Transverse colon (tissue), 3 donors: Measurements from ENCODE around the gene ZNF22.

Source experiments
- CTCF ChIP-seq, 5 experiments: fragments of 200-600 bp in 3 of 5; fragments of 450-650 bp in 2 of 5; sonication (generic) in 3 of 5; IDR thresholded peaks; 1 replicate in 2 of 5; 2 replicates in 3 of 5; pipeline ENCODE4 v1.5.1; 2016 to 2017; ENCODE audit warnings: antibody characterized with exemption in 5 of 5, inconsistent platforms in 3 of 5, mild to moderate bottlenecking in 2 of 5, moderate library complexity in 1 of 5
- POLR2A ChIP-seq: fragments of 450-650 bp; IDR thresholded peaks from one replicate; pipeline ENCODE4 v1.6.1; 2016; ENCODE audit warnings: antibody characterized with exemption, mild to moderate bottlenecking, moderate library complexity

DNA sequence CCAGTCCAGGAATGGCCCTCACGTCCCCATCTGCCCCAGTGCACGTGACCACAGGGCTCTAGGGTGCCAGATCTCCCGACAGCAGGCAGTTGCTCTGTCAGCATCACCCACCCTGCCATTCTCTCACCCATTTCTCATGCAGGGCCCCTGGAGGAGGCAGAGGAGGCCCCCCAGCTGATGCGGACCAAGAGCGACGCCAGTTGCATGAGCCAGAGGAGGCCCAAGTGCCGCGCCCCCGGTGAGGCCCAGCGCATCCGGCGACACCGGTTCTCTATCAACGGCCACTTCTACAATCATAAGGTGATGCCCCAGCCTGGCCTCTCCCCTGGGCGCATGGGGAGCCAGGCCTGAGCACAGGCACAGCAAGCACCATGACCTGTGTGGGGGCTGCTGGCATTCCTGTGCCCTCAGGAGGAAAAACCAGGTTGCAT, 16.0 kb upstream of the ZNF22 start:
- TF ChIP-seq CTCF (IDR thresholded peaks at IDR 0.05): no peak
- no peak for TF ChIP-seq POLR2A
